Measurements from ENCODE around the gene LHPP.

The LHPP gene

GRCh38 chr10:124566981-124567835 is 105.6 kb downstream of the LHPP start:
- no peaks in the 10 kb centered on the region for H3K27me3 ChIP-seq (ENCODE audit: control insufficient read depth, low read length)
- no peak overlapping the region for H3K4me3 ChIP-seq (ENCODE audit: low read length)
- H4K20me1 ChIP-seq (ENCODE audit: control insufficient read depth, insufficient read depth, low read depth, low read length) = no peaks in the 10 kb centered on the region
- H3K4me2 ChIP-seq (ENCODE audit: low read length) = no peak overlapping the region
- peaks cover 42% of the 10 kb centered on the region for H3K4me1 ChIP-seq (ENCODE audit: control insufficient read depth, low read length)
- no peaks in the 10 kb centered on the region for H3K9me2 ChIP-seq (replicated peaks; ENCODE audit: control insufficient read depth, low read length)
- no peak overlapping the region for H3K27ac ChIP-seq (ENCODE audit: low read depth, low read length)
- H3K79me2 ChIP-seq (ENCODE audit: control insufficient read depth, low read length) = no peaks in the 10 kb centered on the region
- H3K36me3 ChIP-seq (ENCODE audit: control insufficient read depth, low read length) = no peaks in the 10 kb centered on the region
- TF ChIP-seq, protein P1, sequence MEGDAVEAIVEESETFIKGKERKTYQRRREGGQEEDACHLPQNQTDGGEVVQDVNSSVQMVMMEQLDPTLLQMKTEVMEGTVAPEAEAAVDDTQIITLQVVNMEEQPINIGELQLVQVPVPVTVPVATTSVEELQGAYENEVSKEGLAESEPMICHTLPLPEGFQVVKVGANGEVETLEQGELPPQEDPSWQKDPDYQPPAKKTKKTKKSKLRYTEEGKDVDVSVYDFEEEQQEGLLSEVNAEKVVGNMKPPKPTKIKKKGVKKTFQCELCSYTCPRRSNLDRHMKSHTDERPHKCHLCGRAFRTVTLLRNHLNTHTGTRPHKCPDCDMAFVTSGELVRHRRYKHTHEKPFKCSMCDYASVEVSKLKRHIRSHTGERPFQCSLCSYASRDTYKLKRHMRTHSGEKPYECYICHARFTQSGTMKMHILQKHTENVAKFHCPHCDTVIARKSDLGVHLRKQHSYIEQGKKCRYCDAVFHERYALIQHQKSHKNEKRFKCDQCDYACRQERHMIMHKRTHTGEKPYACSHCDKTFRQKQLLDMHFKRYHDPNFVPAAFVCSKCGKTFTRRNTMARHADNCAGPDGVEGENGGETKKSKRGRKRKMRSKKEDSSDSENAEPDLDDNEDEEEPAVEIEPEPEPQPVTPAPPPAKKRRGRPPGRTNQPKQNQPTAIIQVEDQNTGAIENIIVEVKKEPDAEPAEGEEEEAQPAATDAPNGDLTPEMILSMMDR (IDR thresholded peaks at IDR 0.05; ENCODE audit: low read depth, low read length, poor library complexity, severe bottlenecking) = no peak
- TF ChIP-seq EZH2phosphoT487 (IDR thresholded peaks at IDR 0.05; ENCODE audit: borderline replicate concordance, low read length) = no peak
- peaks cover 8% of the 10 kb centered on the region; the same call in 1 of the 2 replicates for H3F3A ChIP-seq (ENCODE audit: control insufficient read depth, insufficient read depth)
- no peaks in the 10 kb centered on the region for H3K9me3 ChIP-seq (ENCODE audit: control insufficient read depth, insufficient read depth, low read length)

- Histone ChIP-seq H3K4me2 (ENCODE audit: low read length) (no peak overlapping the region), H3K27me3 (ENCODE audit: control insufficient read depth, low read length) (no peaks in the 10 kb centered on the region), H3K9me2 (replicated peaks; ENCODE audit: control insufficient read depth, low read length) (no peaks in the 10 kb centered on the region), H4K20me1 (ENCODE audit: control insufficient read depth, insufficient read depth, low read depth, low read length) (no peaks in the 10 kb centered on the region), H3K4me3 (ENCODE audit: low read length) (no peak overlapping the region), H3K9me3 (ENCODE audit: control insufficient read depth, insufficient read depth, low read length) (no peaks in the 10 kb centered on the region), H3F3A (ENCODE audit: control insufficient read depth, insufficient read depth) (peaks cover 4% of the 10 kb centered on the region; the same call in 1 of the 2 replicates), H3K36me3 (ENCODE audit: control insufficient read depth, low read length) (no peaks in the 10 kb centered on the region), H3K79me2 (ENCODE audit: control insufficient read depth, low read length) (no peaks in the 10 kb centered on the region), H3K27ac (ENCODE audit: low read depth, low read length) (no peak overlapping the region), H3K4me1 (ENCODE audit: control insufficient read depth, low read length) (peaks cover 31% of the 10 kb centered on the region)
- TF ChIP-seq, protein P1 (IDR thresholded peaks at IDR 0.05; ENCODE audit: low read depth, low read length, poor library complexity, severe bottlenecking) = no peak
- no peak for TF ChIP-seq EZH2phosphoT487 (IDR thresholded peaks at IDR 0.05; ENCODE audit: borderline replicate concordance, low read length)
These were observed 106.7 kb downstream of the LHPP start for GRCh38 chr10:124568339-124568738.

- Histone ChIP-seq H3K27ac (ENCODE audit: low read depth, low read length) (no peak overlapping the region), H3K9me2 (replicated peaks; ENCODE audit: control insufficient read depth, low read length) (no peaks in the 10 kb centered on the region), H3K4me1 (ENCODE audit: control insufficient read depth, low read length) (peaks cover 26% of the 10 kb centered on the region), H3F3A (ENCODE audit: control insufficient read depth, insufficient read depth) (no peaks in the 10 kb centered on the region), H3K9me3 (ENCODE audit: control insufficient read depth, insufficient read depth, low read length) (no peaks in the 10 kb centered on the region), H3K4me3 (ENCODE audit: low read length) (no peak overlapping the region), H3K79me2 (ENCODE audit: control insufficient read depth, low read length) (no peaks in the 10 kb centered on the region), H3K36me3 (ENCODE audit: control insufficient read depth, low read length) (no peaks in the 10 kb centered on the region), H3K4me2 (ENCODE audit: low read length) (no peak overlapping the region), H4K20me1 (ENCODE audit: control insufficient read depth, insufficient read depth, low read depth, low read length) (no peaks in the 10 kb centered on the region), H3K27me3 (ENCODE audit: control insufficient read depth, low read length) (no peaks in the 10 kb centered on the region)
- TF ChIP-seq EZH2phosphoT487 (IDR thresholded peaks at IDR 0.05; ENCODE audit: borderline replicate concordance, low read length) = no peak
- TF ChIP-seq, protein P1 (IDR thresholded peaks at IDR 0.05; ENCODE audit: low read depth, low read length, poor library complexity, severe bottlenecking) = no peak
These were observed 107.4 kb downstream of the LHPP start for GRCh38 chr10:124568848-124569622.
